H1 (cell line): ENCODE measurements around the gene NHLRC2. TPM values are rescaled to one million over a fixed set of nuclear protein-coding genes. Genes with fewer than 3 reads are reported as not detected.

Source experiments
- CTCF ChIA-PET: fragments of 300-600 bp; sonication (Branson Sonifier 250); formaldehyde crosslinking; loops from one replicate; lab custom pipeline; 2021; ENCODE audit not compliant: partially characterized antibody; lab: Charles Lee
- POLR2A ChIA-PET: fragments of 300-600 bp; sonication (Branson Sonifier 250); formaldehyde crosslinking; loops from one replicate; lab custom pipeline; 2021; ENCODE audit warnings: inconsistent platforms; ENCODE audit not compliant: partially characterized antibody; lab: Charles Lee
- DNase-seq, 2 experiments: peaks; one replicate each; pipeline versions ENCODE4 v3.0.0 to v3.0.0-alpha.2; 2010 to 2022; ENCODE audit warnings: low spot score in 2 of 2, low read depth in 1 of 2, mixed read lengths in 1 of 2
- FAIRE-seq: peaks from 2 replicates; lab custom pipeline; 2011; peaks lifted over from hg19 to GRCh38; lab: Jason Lieb, UNC
- H2AFZ ChIP-seq: 2 replicates; pipeline ENCODE4 v1.8.1; 2012; ENCODE audit warnings: low read length, inconsistent platforms
- H2AK5ac ChIP-seq: 2 replicates; pipeline ENCODE4 v1.6.1; 2013; ENCODE audit warnings: low read depth, low read length
- H2BK120ac ChIP-seq: replicated peaks from 2 replicates; pipeline ENCODE3; 2013; ENCODE audit warnings: low read depth, low read length, inconsistent platforms
- H2BK12ac ChIP-seq: 2 replicates; pipeline ENCODE4 v1.6.1; 2013; ENCODE audit warnings: low read depth, low read length
- H2BK15ac ChIP-seq: 2 replicates; pipeline ENCODE4 v1.6.1; 2013; ENCODE audit warnings: low read length
- H2BK20ac ChIP-seq: 2 replicates; pipeline ENCODE4 v1.6.1; 2013; ENCODE audit warnings: low read length
- H2BK5ac ChIP-seq: 2 replicates; pipeline ENCODE4 v1.6.1; 2013; ENCODE audit warnings: low read depth, low read length
- H3K14ac ChIP-seq: 2 replicates; pipeline ENCODE4 v1.6.1; 2013; ENCODE audit warnings: inconsistent platforms; ENCODE audit not compliant: insufficient read length
- H3K18ac ChIP-seq: 2 replicates; pipeline ENCODE4 v1.6.1; 2013; ENCODE audit warnings: low read length; ENCODE audit errors: extremely low read depth
- H3K23ac ChIP-seq: 2 replicates; pipeline ENCODE4 v1.6.1; 2013; ENCODE audit warnings: inconsistent platforms; ENCODE audit not compliant: insufficient read length
- H3K23me2 ChIP-seq: 2 replicates; pipeline ENCODE4 v1.6.1; 2013; ENCODE audit warnings: low read depth, low read length
- H3K27ac ChIP-seq: 2 replicates; pipeline ENCODE4 v1.6.1; 2011; ENCODE audit warnings: low read depth, low read length, inconsistent platforms
- H3K27me3 ChIP-seq, 4 experiments: replicated peaks in 1 of 4; 1 replicate in 1 of 4; 2 replicates in 3 of 4; pipeline versions ENCODE4 v1.6.1 to v1.8.1; 2011 to 2013; ENCODE audit warnings: low read length in 3 of 4, mild to moderate bottlenecking in 3 of 4, inconsistent platforms in 2 of 4, mixed read lengths in 2 of 4, moderate library complexity in 1 of 4; ENCODE audit not compliant: control insufficient read depth in 3 of 4, insufficient read depth in 3 of 4; ENCODE audit errors: extremely low read depth in 1 of 4
- H3K36me3 ChIP-seq, 4 experiments: 2 replicates each; pipeline versions ENCODE4 v1.6.1 to v1.8.1; 2011 to 2013; ENCODE audit warnings: mild to moderate bottlenecking in 4 of 4, low read length in 3 of 4, moderate library complexity in 2 of 4, control low read depth in 1 of 4, inconsistent platforms in 1 of 4; ENCODE audit not compliant: insufficient read depth in 4 of 4, control insufficient read depth in 2 of 4
- H3K4ac ChIP-seq: replicated peaks from 2 replicates; pipeline ENCODE3; 2013; ENCODE audit warnings: low read length, low read depth, mixed read lengths, inconsistent platforms; ENCODE audit not compliant: insufficient read length
- H3K4me1 ChIP-seq, 4 experiments: replicated peaks in 1 of 4; 1 replicate in 1 of 4; 2 replicates in 3 of 4; pipeline versions ENCODE4 v1.6.1 to v1.8.1; 2011 to 2013; ENCODE audit warnings: low read length in 3 of 4, inconsistent platforms in 2 of 4, mixed read lengths in 1 of 4; ENCODE audit not compliant: insufficient read depth in 4 of 4, control insufficient read depth in 3 of 4
- H3K4me2 ChIP-seq, 2 experiments: 2 replicates each; pipeline versions ENCODE4 v1.6.1 to v1.8.1; 2011 to 2013; ENCODE audit warnings: low read depth in 2 of 2, low read length in 2 of 2, control low read depth in 1 of 2, inconsistent platforms in 1 of 2, mild to moderate bottlenecking in 1 of 2; ENCODE audit not compliant: insufficient read depth in 1 of 2
- H3K4me3 ChIP-seq, 4 experiments: fragments of 200-600, 300-600 bp in 1 of 4; sonication (generic), shearing (Covaris generic), sonication (Bioruptor Twin) in 1 of 4; 2 replicates each; pipeline versions ENCODE4 v1.5.1 to v1.8.1; 2011 to 2016; ENCODE audit warnings: low read length in 4 of 4, low read depth in 3 of 4, control low read depth in 2 of 4, inconsistent platforms in 2 of 4, mild to moderate bottlenecking in 2 of 4, mixed read lengths in 1 of 4, moderate library complexity in 1 of 4; ENCODE audit not compliant: insufficient read depth in 2 of 4; ENCODE audit errors: extremely low read depth in 1 of 4
- H3K56ac ChIP-seq: replicated peaks from 2 replicates; pipeline ENCODE3; 2013; ENCODE audit warnings: low read depth, mild to moderate bottlenecking, mixed read lengths, low read length, inconsistent platforms; ENCODE audit not compliant: insufficient read length
- H3K79me1 ChIP-seq: 2 replicates; pipeline ENCODE4 v1.6.1; 2013; ENCODE audit warnings: low read depth, low read length, control low read depth
- H3K79me2 ChIP-seq, 2 experiments: 2 replicates each; pipeline versions ENCODE4 v1.6.1 to v1.8.1; 2012 to 2013; ENCODE audit warnings: low read length in 2 of 2, mild to moderate bottlenecking in 2 of 2, inconsistent platforms in 1 of 2; ENCODE audit not compliant: insufficient read depth in 2 of 2, control insufficient read depth in 1 of 2
- H3K9ac ChIP-seq, 4 experiments: replicated peaks in 1 of 4; 1 replicate in 1 of 4; 2 replicates in 3 of 4; pipeline versions ENCODE4 v1.6.1 to v1.8.1; 2011 to 2013; ENCODE audit warnings: low read depth in 3 of 4, low read length in 3 of 4, control low read depth in 2 of 4, mild to moderate bottlenecking in 2 of 4, moderate library complexity in 2 of 4, inconsistent platforms in 1 of 4; ENCODE audit errors: extremely low read depth in 1 of 4
- H3K9me3 ChIP-seq, 2 experiments: 2 replicates each; pipeline versions ENCODE4 v1.6.1 to v1.8.1; 2012 to 2013; ENCODE audit warnings: mild to moderate bottlenecking in 2 of 2, moderate library complexity in 2 of 2, control low read depth in 1 of 2, inconsistent platforms in 1 of 2, low read depth in 1 of 2, low read length in 1 of 2, mixed read lengths in 1 of 2; ENCODE audit not compliant: insufficient read depth in 2 of 2
- H4K20me1 ChIP-seq, 2 experiments: replicated peaks in 1 of 2; 2 replicates each; pipeline versions ENCODE3 to v1.8.1; 2011 to 2013; ENCODE audit warnings: inconsistent platforms in 2 of 2, low read length in 2 of 2, mild to moderate bottlenecking in 1 of 2; ENCODE audit not compliant: insufficient read depth in 2 of 2, control insufficient read depth in 1 of 2
- H4K5ac ChIP-seq: 2 replicates; pipeline ENCODE4 v1.6.1; 2013; ENCODE audit warnings: low read length, low read depth, mixed read lengths, inconsistent platforms; ENCODE audit not compliant: insufficient read length
- H4K8ac ChIP-seq: 2 replicates; pipeline ENCODE4 v1.8.0; 2013; ENCODE audit warnings: mild to moderate bottlenecking, moderate library complexity, low read length, inconsistent platforms; ENCODE audit not compliant: insufficient read depth; ENCODE audit errors: extremely low read depth
- H4K91ac ChIP-seq: replicated peaks from 2 replicates; pipeline ENCODE3; 2013; ENCODE audit warnings: low read length, mixed read lengths, inconsistent platforms; ENCODE audit not compliant: insufficient read length
- EP300 ChIP-seq, 2 experiments: IDR thresholded peaks; 1 replicate in 1 of 2; 2 replicates in 1 of 2; pipeline ENCODE4 v1.6.1; 2011 to 2012; ENCODE audit warnings: low read depth in 2 of 2, low read length in 2 of 2, mild to moderate bottlenecking in 2 of 2, borderline replicate concordance in 1 of 2, inconsistent platforms in 1 of 2, moderate library complexity in 1 of 2
- HDAC6 ChIP-seq: IDR thresholded peaks from one replicate; pipeline ENCODE4 v1.7.1; 2012; ENCODE audit warnings: low read depth, mild to moderate bottlenecking, inconsistent platforms, low read length, moderate library complexity
- KDM4A ChIP-seq: IDR thresholded peaks from one replicate; pipeline ENCODE4 v1.7.1; 2012; ENCODE audit warnings: low read depth, mild to moderate bottlenecking, moderate library complexity, low read length, inconsistent platforms; ENCODE audit not compliant: severe bottlenecking
- KDM5A ChIP-seq: fragments of 200-600 bp; IDR thresholded peaks from 2 replicates; pipeline ENCODE4 v1.7.1; 2012; ENCODE audit warnings: mild to moderate bottlenecking, low read length, inconsistent platforms, mixed read lengths
- MAFK ChIP-seq: IDR thresholded peaks from 2 replicates; pipeline ENCODE4 v1.6.1; 2012; ENCODE audit warnings: low read depth, mild to moderate bottlenecking, improper control_type of control experiment, low read length
- POU5F1 ChIP-seq: IDR thresholded peaks from 2 replicates; pipeline ENCODE4 v1.6.1; 2011; ENCODE audit warnings: low read depth, mild to moderate bottlenecking, low read length, moderate library complexity
- RAD21 ChIP-seq, 2 experiments: IDR thresholded peaks in 1 of 2; conservative IDR thresholded peaks in 1 of 2; 2 replicates each; pipeline ENCODE4 v1.6.1; 2011; ENCODE audit warnings: low read depth in 2 of 2, low read length in 2 of 2, improper control_type of control experiment in 1 of 2, inconsistent platforms in 1 of 2, mild to moderate bottlenecking in 1 of 2, moderate library complexity in 1 of 2
- SIN3A ChIP-seq, 2 experiments: IDR thresholded peaks in 1 of 2; conservative IDR thresholded peaks in 1 of 2; 2 replicates each; pipeline ENCODE4 v1.6.1; 2011 to 2012; ENCODE audit warnings: low read length in 2 of 2, improper control_type of control experiment in 1 of 2, low read depth in 1 of 2, mild to moderate bottlenecking in 1 of 2
- SIX5 ChIP-seq: IDR thresholded peaks from 2 replicates; pipeline ENCODE4 v1.6.1; 2011; ENCODE audit warnings: mild to moderate bottlenecking, low read depth, low read length
- SP2 ChIP-seq: IDR thresholded peaks from 2 replicates; pipeline ENCODE4 v1.6.1; 2012; ENCODE audit warnings: mild to moderate bottlenecking, low read length, inconsistent platforms
- TAF1 ChIP-seq: IDR thresholded peaks from 2 replicates; pipeline ENCODE4 v1.6.1; 2011; ENCODE audit warnings: mild to moderate bottlenecking, low read depth, low read length
- TBP ChIP-seq: IDR thresholded peaks from 2 replicates; pipeline ENCODE4 v1.6.1; 2011; ENCODE audit warnings: low read depth, low read length, improper control_type of control experiment
- TEAD4 ChIP-seq: IDR thresholded peaks from 2 replicates; pipeline ENCODE4 v1.6.1; 2012; ENCODE audit warnings: low read depth, low read length, inconsistent platforms, mixed read lengths
- polyA plus RNA-seq, 7 experiments: library from polyadenylated mRNA; depleted of rRNA in 3 of 7; stranded (reverse) in 5 of 7; unstranded in 2 of 7; fragments of >200 nt in 5 of 7; fragments of 200-250 nt in 2 of 7; gene quantifications; 1 replicate in 5 of 7; 2 replicates in 1 of 7; 4 replicates in 1 of 7; pipeline versions ENCODE4 v1.2.1 to v1.2.3, GENCODE V29; 2011 to 2013; ENCODE audit warnings: missing spikeins in 2 of 7, mixed read lengths in 2 of 7
- total RNA-seq: library from RNA; stranded (reverse); fragmentation: NEBNext Ultra II Directional; extraction: Animal tissue kit (Norgen Biotek cat#: 25700); gene quantifications from 2 replicates; pipeline ENCODE4 v1.2.1, GENCODE V29; 2021
- TF ChIP-seq, protein P1 (sequence below): IDR thresholded peaks from 2 replicates; pipeline ENCODE4 v1.6.1; 2011; ENCODE audit warnings: low read length, improper control_type of control experiment

NHLRC2 gene
- total and polyA plus RNA-seq, 2 of the 8 experiments (the other 6 are each of a cell fraction or from before 2014, with no cell fraction given) = 4.9 to 25.6 TPM

DNA sequence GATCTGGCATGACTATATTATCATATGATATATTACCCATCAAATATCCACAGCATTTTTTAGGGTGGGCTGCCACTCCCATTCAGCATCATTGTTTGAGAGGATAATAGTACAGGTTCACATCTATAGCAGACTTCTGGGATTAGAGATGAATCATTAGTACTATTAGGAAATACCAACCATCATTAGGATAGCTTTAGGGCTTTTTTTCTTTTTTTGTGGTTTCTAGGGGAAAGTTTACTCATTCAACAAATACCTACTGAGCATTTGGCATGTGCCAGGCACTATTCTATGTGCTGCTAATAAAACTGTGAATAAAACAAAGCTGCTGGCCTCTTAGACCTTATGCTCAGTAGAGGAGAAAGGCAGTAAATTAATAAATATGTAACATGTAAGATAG is 40.6 kb downstream of the NHLRC2 start:
- FAIRE-seq (no peak), DNase-seq (no peak)
- CTCF ChIA-PET = interaction anchor here (0.6 kb wide), 1 partner anchor 22 kb away, joined by 3 read pairs; no protein-coding TSS in a partner anchor
- Histone ChIP-seq H2AK5ac (no peak overlapping the region), H3K4me2 (no peak overlapping the region), H3K4ac (no peak overlapping the region), H2BK20ac (no peak overlapping the region), H3K79me1 (no peaks in the 10 kb centered on the region), H2BK15ac (no peak overlapping the region), H3K23me2 (no peaks in the 10 kb centered on the region), H3K9me3 (no peaks in the 10 kb centered on the region), H3K36me3 (peaks cover 0 to 15% (median 2%) of the 10 kb centered on the region in 4 experiments; a peak in 5 of 8 replicates), H3K56ac (no peak overlapping the region), H3K27me3 (no peaks in the 10 kb centered on the region), H2BK5ac (no peak overlapping the region), H3K79me2 (peaks cover 0 to 4% of the 10 kb centered on the region in 2 experiments; a peak in 1 of 4 replicates), H3K18ac (no peak overlapping the region), H3K4me1 (no peaks in the 10 kb centered on the region), H3K9ac (no peak overlapping the region), H4K91ac (no peak overlapping the region), H3K4me3 (no peak overlapping the region), H4K20me1 (peaks cover 0 to 3% of the 10 kb centered on the region in 2 experiments), H4K8ac (no peak overlapping the region), H2AFZ (no peak overlapping the region), H2BK12ac (no peak overlapping the region), H2BK120ac (no peak overlapping the region), H3K27ac (no peak overlapping the region), H3K23ac (no peak overlapping the region), H4K5ac (no peak overlapping the region), H3K14ac (no peak overlapping the region)
- TF ChIP-seq POU5F1 = no peak
- TF ChIP-seq KDM5A = no peak
- no peak for TF ChIP-seq TAF1
- TF ChIP-seq KDM4A = no peak
- no peak for TF ChIP-seq MAFK
- no peak for TF ChIP-seq TEAD4
- no peak for TF ChIP-seq HDAC6
- TF ChIP-seq, protein P1, sequence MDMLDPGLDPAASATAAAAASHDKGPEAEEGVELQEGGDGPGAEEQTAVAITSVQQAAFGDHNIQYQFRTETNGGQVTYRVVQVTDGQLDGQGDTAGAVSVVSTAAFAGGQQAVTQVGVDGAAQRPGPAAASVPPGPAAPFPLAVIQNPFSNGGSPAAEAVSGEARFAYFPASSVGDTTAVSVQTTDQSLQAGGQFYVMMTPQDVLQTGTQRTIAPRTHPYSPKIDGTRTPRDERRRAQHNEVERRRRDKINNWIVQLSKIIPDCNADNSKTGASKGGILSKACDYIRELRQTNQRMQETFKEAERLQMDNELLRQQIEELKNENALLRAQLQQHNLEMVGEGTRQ = no peak
- TF ChIP-seq RAD21 (IDR thresholded peaks at IDR 0.05 in 1 of 2, conservative IDR thresholded peaks at IDR 0.05 in 1 of 2; ENCODE audit: low read depth in 2 of 2, low read length in 2 of 2) = no peak
- no peak for TF ChIP-seq SIN3A (conservative IDR thresholded peaks at IDR 0.05 in 1 of 2, IDR thresholded peaks at IDR 0.05 in 1 of 2; ENCODE audit: low read depth in 1 of 2, low read length in 2 of 2)
- no peak for TF ChIP-seq SP2
- no peak for TF ChIP-seq EP300 (IDR thresholded peaks at IDR 0.05; ENCODE audit: borderline replicate concordance in 1 of 2, low read depth in 2 of 2, low read length in 2 of 2)
- TF ChIP-seq TBP = no peak
- TF ChIP-seq SIX5 = no peak
- POLR2A ChIA-PET = interaction anchor here (0.6 kb wide), 1 partner anchor 285 kb away, joined by 4 read pairs; no protein-coding TSS in a partner anchor
